ENCODE results near the gene HMCN1.
"Not testable (repeated sequence)": the region's sequence is repeated elsewhere in the genome, so short reads cannot be mapped to it uniquely, and the experiment has no call there.

Gene HMCN1

DNA sequence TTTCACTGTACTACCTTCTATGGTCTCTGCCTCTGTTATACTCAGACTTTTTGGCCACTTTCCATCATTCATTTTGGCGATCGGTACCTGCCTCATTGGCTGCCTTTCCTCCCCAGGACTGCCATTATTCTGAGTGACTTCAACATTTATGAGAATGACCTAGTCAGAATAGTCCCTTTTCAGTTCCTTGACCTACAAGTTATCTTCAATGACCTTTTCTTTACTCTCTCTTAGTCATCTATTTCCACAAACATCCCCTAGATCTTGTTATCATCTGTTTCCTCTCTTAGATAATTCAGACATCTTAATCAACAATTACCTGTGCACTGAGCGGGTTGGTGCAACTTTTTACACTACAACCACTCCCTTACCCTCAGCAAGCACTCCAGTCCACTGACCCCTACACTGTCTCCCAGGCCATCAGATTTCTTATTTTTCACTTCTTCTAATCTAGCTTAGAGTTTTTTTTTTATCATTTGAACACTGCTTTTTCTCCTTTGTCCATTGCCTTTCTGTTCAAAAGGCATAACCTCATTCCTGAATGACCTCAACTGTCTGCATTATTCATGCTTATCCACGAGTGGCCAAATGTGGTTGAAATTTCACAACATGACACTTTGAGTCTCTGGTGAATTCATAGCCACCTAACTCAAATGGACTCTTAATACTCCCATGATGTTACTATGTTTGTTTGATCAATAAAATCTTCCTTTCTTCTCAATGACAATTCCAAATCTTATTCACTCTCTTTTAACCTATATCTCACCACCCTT lies 112.7 kb downstream of the HMCN1 start:
- no peak for DNase-seq (ENCODE audit: low spot score)

DNA sequence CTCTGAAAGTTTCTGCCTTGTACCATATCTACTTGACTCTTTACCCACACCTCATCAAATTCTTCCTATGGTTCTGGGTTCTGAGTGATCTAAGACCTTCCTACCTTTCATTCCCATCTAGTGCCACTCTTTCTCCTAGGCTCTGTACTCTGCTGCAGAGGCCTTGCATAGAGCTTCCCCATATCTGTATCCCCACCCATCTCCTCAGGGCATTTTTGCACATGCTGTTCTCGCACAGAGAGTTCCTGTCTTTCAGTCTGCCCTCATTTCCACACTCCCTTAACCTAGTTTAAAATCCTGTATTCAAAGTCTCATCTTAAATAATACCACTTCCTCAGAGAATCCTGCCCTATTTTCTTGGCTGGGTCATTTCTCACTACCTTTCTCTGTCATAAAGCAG lies 114.8 kb downstream of the HMCN1 start:
- no peak for DNase-seq (ENCODE audit: low spot score)

DNA sequence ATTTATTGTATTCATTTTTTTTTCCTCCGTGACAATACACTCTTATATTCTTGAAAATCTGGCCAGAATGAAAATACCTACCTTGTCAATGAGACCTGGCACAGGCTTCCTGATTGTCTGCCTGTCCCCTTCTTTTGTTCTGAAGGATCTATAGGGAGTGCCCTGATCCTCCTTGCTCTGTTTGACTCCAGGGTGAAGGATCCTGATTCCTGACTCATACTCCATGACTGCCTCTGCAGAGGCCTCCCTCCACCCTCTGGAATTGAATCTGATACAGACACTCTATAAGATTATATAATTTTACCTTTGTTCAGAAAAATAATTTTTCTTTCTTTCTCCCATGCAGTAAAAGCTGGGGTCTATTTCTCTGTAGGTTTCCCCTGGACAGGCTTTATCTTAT lies 116.2 kb downstream of the HMCN1 start:
- DNase-seq (ENCODE audit: low spot score) = no peak

DNA sequence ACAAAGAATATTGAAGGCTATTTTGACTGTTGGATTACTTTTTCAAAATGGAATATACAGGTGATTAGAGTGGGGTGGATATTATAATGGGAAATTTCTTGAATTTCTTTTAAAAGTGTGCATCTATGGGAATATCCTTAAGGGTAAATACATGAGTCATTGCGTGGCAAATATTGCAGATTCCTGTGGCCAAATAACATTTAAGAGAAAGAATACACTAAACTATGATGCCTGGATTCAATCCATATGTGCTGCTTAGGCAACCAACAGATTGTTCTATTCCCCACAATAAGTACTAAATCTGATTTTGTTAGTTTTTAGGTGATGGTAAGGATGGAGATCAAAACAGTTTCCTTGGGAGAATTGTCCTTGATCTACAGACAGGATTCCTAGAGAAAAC lies 119.5 kb downstream of the HMCN1 start:
- no peak for DNase-seq (ENCODE audit: low spot score)

DNA sequence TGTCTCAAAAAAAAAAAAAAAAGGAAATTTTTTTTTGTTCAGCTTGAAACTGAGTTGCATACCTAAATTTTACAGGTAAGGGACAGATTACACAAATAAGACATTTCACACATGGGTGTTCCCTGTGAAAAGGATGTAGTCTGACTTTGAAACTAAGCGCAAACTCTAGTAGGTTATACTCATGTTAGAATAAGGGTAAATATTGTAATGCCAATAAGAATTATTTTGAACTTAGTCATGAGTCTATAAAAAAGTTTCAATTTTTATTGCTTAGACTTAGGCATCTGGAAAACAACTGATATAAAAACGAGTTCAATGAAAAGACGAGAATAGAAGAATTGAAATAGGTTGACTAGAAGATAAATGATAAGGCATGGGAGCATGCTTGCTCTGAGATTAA lies 122.3 kb downstream of the HMCN1 start:
- no peak for DNase-seq (ENCODE audit: low spot score)

DNA sequence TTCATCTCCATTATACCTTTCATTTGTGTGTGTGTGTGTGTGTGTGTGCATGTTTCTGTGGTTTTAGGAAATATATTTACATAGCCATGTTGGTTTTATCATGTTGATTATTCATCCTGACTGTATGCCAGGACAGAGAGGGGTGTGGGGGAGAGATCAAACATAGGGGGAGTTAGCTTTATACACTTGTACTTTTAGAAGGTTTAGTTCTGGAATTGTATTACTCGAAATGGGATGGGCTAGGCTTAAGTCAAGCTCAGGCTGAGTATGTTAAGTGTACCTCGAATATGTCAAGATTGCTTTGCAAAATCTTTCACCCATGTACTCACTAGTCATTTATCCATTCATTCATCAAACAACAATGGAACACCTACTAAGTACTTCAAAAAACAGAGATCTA lies 123.3 kb downstream of the HMCN1 start:
- DNase-seq (ENCODE audit: low spot score) = no peak

DNA sequence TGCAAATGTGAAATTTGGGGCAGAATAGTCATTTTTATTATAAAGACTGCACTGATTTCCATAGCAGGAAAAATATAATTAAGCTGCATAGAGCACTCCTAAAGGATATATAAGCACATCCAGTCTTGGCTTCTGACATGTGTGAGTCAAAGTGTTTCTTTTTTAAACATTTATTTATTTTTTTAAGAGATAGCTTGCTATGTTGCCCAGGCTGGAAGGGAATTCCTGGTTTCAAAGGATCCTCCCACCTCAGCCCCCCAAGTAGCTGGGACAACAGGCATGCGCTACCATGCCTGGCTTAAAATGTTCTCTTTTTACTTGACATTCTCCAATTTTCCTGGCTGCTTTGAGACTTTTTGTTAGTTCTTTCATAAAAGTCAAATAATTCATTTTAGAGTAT lies 126.1 kb downstream of the HMCN1 start:
- DNase-seq (ENCODE audit: low spot score) = no peak

DNA sequence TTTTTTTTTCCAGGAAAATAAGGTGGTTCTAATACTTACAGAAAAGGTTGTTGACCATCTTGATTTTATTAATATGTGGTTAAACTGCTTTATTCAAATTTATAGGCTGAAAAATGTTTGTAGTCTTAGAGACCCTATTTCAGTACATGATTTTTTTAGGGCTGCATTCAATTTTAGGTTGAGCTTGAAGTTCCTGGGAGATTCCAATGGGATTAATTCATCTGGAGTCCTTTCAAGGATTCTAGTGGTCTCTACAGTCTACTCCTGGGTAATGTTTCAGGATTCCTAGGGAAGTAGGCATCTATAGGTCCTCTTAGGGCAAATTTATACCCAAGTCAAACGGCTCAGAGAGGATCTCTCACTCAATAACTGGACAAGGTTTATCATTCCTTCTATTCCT lies 126.7 kb downstream of the HMCN1 start:
- DNase-seq (ENCODE audit: low spot score) = no peak

DNA sequence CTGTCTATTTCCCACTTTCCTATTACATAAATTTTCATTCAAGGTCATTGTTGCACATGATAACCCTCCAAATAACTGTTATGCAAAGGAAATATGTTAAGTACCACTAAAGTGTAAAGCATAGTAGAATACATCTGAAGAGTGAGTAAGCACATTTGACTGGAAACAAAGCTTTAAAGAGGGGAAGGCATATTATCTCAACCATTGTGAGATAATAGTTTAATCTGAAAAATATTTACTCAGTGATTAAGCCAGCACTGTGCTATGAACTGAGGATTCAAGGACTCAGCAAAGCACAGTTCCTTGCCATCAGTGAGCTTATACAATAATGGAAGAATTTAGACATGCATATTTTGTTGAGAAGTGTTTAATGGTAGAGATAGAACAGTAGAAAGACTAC lies 127.4 kb downstream of the HMCN1 start:
- no peak for DNase-seq (ENCODE audit: low spot score)

DNA sequence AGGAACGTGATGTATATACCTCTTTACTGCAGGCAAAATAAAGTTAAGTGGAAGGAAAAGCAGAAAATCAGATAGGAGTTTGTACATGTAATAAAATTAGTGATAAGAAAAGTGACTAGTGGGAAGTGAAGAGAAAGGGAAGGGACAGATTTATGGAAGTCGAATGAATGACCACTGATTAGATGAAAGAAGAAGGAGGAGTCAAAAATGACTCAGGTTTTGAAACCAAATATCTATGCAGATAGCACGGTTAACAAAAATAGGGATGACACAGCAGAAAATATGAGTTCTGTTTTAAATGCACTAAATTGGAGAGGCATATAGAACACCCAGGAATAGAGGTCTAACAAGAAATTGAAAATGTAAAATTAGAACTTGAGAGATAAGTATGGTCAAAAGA lies 128.0 kb downstream of the HMCN1 start:
- no peak for DNase-seq (ENCODE audit: low spot score)

DNA sequence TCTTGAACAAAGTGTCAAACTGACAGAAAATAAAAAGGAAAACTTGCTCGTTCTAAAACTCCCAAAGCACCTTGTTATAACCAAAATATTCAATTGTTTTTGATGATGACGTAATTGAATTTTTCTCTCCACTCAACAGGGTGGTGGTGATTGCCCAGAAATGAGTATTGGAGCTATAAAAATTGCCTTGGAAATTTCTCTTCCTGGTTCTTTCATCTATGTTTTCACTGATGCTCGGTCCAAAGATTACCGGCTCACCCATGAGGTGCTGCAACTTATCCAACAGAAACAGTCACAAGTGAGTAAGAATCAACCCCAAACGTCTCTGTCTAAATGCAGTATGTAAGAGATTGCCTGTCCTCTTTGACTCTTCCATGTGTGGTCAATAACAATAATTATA lies 130.1 kb downstream of the HMCN1 start:
- no peak for DNase-seq (ENCODE audit: low spot score)

DNA sequence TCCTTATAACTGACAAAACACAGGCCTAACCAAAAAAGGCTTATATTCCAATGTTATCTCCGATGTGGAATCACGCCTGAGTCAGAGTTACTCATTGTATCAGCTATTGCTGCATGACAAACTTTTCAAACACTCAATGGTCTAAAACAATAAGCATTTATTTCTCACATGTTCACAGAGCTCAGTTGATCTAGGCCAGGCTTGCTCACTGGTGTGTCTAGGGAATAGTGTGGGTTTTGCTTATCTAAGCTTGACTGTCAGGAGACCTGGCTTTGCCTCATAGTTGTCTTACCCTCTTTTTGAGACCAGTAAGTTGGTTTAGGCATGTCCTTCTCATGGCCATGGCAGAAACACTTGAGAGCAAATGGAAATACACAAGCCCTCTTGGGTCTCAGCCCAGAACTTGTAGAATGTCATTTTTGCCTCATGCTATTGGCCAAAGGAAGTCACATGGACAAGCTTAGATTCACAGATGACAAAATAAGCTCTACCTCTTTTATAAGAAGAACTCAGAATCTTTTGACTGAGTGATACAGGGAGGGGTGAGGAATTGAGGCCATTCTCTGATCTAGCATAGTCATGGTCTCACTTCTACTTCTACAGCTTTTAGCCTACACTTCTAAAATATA lies 130.8 kb downstream of the HMCN1 start:
- no peak for DNase-seq (ENCODE audit: low spot score)

DNA sequence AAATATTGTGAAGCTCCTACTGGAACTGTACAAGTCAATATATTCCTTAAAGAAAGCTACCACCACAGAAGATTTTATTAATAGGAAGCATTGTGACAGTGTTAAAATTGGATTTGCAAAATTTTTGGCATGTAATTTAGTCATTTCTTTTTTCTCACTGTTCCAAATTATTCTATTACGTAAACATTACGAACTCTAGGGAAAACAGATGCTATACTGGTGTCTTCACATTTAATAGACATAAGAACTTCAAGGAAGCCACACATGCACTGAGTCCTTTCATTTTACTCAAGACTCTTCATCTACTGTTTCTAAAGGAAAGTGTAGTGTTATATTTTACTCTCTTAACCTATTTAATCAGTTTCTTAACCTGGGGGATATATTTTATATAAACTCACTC lies 135.4 kb downstream of the HMCN1 start:
- DNase-seq (ENCODE audit: low spot score) = no peak

DNA sequence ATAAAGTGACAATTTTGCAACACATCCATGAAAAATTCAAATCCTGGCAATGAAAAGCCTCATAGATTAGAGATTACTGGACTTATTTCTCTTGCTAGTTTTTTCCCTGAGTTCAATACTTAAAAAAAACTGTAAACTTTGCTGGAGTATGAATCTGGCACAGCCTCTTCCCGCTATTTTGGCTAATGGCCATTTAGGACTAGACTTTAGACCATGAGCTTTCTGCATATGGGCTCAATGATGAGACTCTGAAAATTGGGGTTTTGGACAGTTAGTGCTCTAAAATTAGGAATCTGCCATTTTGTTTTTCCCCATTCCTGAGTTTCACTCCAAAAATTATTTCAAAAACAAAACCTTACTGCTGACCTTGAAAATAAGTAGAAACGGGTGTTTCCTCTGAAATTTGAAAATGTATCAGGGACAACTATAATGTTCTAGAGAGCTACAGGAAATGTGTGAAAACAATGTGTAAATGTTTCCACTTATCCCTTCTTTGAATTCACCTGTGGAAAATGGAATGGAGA lies 137.5 kb downstream of the HMCN1 start:
- no peak for DNase-seq (ENCODE audit: low spot score)

DNA sequence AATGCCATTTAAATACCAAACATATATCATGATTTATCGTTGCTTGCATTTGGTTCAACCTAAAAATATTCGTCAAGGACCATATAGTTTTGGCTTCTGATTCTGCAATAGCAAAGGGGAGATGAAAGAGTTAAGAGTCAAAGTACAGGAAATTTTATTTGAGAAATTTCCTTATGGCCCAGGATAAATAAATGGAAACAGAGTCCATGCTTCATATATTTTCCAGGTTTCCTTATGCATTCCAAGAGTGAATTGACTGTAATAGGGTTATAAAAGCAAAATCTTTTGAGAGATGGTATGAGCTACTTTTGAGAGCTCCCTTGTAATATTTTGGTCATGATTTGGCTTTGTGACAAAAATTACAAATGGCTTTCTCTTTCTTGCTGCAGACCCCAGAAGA lies 140.1 kb downstream of the HMCN1 start:
- no peak for DNase-seq (ENCODE audit: low spot score)

DNA sequence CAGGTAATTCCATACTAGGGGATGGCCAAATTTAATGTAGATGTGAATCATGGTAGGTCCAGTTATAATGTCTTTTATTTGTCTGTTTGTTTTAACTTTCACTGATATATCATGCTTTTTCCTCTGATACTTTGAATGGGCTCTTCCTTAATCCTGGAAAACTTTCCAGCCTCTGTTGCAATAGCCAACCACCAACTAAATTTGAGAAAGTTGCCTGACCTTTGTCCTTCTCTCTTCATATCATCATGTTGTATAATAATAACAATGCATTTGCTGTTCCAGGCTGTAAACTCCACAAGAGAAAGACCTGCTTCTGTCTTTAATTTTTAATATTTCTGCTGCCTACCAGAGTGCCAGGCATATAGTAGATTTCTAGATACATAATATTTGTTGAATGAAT lies 146.1 kb downstream of the HMCN1 start:
- no peak for DNase-seq (ENCODE audit: low spot score)

DNA sequence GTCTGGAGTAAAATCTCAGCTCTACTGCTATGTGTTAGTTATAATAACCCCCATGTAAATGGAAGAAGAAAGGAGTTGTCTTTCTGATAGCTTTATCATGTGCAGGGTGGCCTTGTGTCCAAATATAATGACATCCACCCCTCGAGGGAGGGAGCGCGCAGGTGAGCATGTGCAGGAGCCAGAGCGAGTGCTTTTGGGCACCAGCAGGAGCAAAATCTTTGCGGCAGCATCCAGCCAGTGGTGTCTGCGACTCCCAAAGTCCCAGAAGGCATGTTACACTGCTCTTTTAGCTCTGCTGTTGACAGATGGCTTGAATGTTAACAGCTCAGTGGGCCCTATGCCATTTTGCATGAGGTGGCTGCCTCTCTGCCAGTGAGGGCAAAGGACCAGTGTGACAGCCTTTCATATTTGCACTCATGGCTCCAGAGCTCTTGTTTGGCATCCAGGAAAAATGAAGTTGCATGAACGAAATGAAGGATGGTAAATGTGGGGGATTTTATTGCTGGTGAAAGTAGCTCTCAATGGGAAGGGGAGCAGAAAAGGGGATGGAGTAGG lies 146.7 kb downstream of the HMCN1 start:
- no peak for DNase-seq (ENCODE audit: low spot score)

DNA sequence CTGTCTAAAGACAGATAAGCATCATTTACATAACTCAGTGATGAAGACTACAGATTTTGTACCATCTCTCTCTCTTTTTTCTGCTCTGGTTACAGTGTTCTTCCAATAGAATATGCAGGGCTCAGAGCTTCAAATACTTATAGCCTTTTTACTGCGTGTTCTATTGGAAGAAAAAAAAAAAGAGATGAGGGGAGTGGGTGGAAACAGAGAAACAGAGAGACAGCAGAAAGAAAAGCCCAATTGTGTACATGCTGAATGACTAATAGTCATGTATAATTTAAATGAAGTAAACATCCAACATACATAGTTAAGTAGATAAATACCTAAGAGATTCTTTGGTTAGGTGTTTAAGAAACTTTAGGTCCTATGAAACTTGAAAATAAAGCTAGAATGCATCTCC lies 151.9 kb downstream of the HMCN1 start:
- no peak for DNase-seq (ENCODE audit: low spot score)

DNA sequence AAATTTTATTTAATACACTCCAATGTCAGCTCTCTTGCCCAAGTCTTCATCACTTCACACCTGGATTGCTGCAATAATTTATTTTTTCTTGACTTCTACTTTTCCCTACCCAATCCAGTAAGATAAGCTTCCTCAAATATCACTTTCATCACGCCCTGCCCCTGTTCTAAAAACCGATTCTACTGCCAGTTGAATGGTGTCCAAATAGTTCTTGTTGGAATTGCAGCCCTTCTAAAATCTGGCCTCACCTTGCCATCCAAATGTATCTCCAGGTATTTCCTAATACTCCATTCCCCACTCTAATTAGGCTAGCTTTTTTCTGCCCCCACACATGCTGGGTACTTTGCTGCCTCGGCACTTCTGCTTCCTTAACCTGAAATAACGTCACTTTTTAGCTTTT lies 152.5 kb downstream of the HMCN1 start:
- DNase-seq (ENCODE audit: low spot score) = no peak

DNA sequence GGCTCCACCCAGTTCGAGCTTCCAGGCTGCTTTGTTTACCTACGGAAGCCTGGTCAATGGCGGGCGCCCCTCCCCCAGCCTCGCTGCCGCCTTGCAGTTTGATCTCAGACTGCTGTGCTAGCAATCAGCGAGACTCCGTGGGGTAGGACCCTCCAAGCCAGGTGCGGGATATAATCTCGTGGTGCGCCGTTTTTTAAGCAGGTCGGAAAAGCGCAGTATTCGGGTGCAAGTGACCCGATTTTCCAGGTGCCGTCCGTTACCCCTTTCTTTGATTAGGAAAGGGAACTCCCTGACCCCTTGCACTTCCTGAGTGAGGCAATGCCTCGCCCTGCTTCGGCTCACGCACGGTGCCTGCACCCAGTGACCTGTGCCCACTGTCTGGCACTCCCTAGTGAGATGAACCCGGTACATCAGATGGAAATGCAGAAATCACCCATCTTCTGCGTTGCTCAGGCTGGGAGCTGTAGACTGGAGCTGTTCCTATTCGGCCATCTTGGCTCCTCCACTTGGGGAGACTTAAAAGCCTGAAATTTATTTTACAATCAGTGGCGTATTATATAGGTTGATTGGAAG lies 158.7 kb downstream of the HMCN1 start:
- not testable (repeated sequence) for DNase-seq (ENCODE audit: low spot score)

DNA sequence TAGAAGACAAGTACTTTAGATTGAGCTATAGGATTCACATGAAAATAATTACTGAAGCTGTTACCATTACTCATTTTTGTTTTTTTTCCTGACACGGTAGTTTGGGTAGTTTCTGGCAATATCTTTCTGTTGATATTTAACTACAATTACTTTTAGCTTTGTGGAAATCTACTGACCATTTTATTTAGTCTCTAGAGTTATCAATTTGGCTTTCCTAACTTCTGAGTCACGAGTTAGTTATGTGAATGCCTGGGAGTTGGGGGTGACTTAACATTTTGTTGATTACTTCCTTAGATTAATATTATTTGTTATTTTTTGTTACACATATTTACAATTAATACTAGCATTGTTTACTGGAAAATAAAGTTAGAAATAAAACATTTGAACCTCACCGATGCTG lies 160.6 kb downstream of the HMCN1 start:
- no peak for DNase-seq (ENCODE audit: low spot score)

DNA sequence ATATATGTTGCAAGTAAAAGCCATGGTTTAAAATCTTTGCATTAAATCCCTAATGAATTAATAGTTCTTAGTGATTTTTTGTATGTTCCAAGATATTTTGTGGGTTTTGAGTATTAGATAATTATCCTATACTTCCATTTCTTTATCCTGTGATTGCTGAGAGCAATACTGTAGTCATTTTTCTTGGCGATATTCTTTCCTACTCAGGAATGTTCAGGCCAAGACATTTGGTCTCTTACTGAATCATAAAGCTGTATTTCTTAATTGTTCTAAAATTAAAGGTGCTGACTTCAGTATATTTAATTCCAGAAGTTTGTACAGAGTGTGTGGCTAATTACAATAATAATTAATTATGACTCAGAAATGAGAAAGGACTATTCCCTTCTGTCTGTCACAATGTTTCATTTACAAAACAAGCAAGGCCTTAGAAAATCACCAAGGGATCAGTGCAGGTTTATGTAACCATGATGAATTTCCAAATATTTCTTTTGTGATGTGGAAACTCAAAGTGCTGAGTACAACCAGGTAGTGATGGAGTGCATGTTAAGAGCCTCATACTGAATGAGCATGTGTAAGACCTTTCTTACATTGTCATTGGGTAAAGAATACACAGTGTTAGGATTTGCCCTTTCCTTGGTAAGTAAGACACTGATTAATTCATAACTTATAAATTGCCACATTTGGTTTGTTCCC lies 161.2 kb downstream of the HMCN1 start:
- no peak for DNase-seq (ENCODE audit: low spot score)

Measured in SK-N-DZ (cell line).